GM13977 (cell line): ENCODE data around the gene MAP1S.
A peak's percentile ranks its signal among the peaks of the same experiment; 100 is the strongest.

Experiments used
- DNase-seq: peaks from one replicate; pipeline ENCODE4 v3.0.0; 2012; ENCODE audit warnings: low spot score
- CTCF ChIP-seq: IDR thresholded peaks from 2 replicates; pipeline ENCODE4 v1.5.1; 2012; ENCODE audit warnings: mild to moderate bottlenecking, control low read depth; ENCODE audit not compliant: insufficient read depth; ENCODE audit errors: extremely low read depth, missing control alignments
- in situ Hi-C: fragments of 300-500 bp; cut with MboI; formaldehyde crosslinking; loops from one replicate; pipeline ENCODE4 v1.12.0; 2022; ENCODE audit warnings: low sequenced_read_pairs, low pct_unique_long_range_greater_than_20kb, mixed read lengths, inconsistent platforms; ENCODE audit not compliant: unreplicated experiment

MAP1S gene

GRCh38 chr19:17685451-17686022 is 33.7 kb upstream of the MAP1S start:
- no peak for DNase-seq
- no peak for TF ChIP-seq CTCF
- in situ Hi-C loops = no loop called here

DNA sequence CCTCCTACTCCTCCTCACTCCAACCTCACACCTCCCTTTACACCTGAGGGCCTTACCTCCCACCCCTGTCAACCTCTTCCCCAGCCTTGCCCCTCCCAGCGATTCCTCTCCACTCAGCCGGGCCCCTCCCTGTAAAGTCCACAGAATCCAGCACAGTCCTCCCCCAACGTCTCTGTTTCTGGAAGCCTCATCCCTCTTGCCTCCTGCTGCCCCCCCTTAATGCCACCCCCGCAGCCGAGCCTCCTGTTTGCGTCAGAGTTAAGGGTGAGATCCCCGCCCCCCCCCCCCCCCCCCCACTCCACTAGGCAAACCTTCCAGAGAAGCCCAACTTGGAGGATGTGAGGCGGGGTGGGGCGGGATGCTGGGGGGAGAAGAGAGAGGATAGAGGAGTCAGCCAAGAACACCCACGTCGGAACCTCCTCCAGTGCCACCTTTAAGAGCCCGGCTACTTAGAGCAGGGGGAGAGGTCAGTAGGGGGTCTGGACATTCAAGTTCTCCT is 33.2 kb upstream of the MAP1S start:
- no peak for TF ChIP-seq CTCF
- in situ Hi-C loops = no loop called here
- DNase-seq = no peak

- DNase-seq = peak; percentile 45
- no peak for TF ChIP-seq CTCF
- in situ Hi-C loops = no loop called here
Measured at GRCh38 chr19:17686592-17687024, 32.7 kb upstream of the MAP1S start.

GRCh38 chr19:17687141-17687856 is 32.0 kb upstream of the MAP1S start:
- no peak for DNase-seq
- in situ Hi-C loops = no loop called here
- no peak for TF ChIP-seq CTCF

DNA sequence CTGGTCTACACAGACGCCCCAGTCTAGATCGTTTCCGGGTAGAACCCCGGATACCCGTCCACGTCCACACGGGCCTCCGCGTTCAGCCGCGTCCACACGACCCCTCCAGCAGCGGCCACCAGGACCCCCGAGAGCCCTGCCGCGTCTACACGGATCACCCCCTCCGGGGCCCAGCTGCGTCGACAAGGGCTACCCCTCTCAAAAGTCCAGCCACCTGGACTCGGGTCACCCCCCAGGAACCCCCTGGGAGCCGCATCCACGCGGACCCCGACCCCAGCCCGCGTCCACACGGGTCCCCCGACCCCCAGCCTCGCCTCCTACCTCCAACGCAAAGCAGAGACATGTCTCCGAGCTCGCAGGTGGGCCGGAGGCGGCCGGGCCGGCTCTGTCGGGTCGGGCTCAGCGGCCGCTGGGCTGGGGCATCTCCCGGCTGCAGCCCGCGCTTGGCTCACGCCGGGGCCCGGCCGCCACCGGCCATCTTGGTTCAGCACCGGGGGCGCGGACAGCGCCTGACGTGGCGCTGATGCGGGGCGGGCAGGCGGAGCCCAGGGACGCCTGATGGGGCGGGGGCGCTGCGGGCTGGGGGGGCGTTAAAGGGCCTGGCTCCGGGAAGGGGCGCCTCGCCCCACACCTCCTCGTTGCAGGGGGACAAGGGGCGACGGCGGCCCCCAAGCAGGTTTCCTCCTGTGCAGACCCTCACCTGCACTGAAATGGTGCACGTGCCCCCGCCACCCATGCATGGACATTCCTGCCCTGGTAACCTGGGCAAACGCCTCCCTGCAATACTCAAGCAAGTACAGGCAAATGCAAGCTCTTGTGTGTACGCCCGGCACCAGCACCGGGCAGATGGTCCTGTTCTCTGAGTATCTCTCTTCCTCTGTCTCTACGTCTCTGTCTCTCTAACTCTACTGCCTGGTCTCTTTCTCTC is 31.2 kb upstream of the MAP1S start, which contains the start of gene UNC13A:
UNC13A (minus strand) TSS at position 498 of the 928 bp plus-strand sequence; CDS start at position 343, 155 bp downstream.
- DNase-seq = peak; percentile 85

More for the DNA sequence above, 31.2 kb upstream of the MAP1S start, which contains the start of gene UNC13A:
- in situ Hi-C loops = no loop called here
- no peak for TF ChIP-seq CTCF
